A673 (cell line): ENCODE data around the gene MRPL54.

Source experiments
- CTCF ChIP-seq: fragments of 300-800, 200-600 bp; sonication (generic); conservative IDR thresholded peaks from 2 replicates; pipeline ENCODE4 v1.5.1; 2017; ENCODE audit warnings: low read depth, mild to moderate bottlenecking, antibody characterized with exemption, low read length, moderate library complexity, mixed read lengths
- EZH2 ChIP-seq: fragments of 200-600 bp; sonication (generic); IDR thresholded peaks from 2 replicates; pipeline ENCODE4 v1.6.1; 2017; ENCODE audit warnings: borderline replicate concordance, low read depth, mild to moderate bottlenecking, mixed read lengths, antibody characterized with exemption, low read length; ENCODE audit not compliant: poor library complexity, severe bottlenecking

- TF ChIP-seq CTCF (no peak), EZH2 (no peak)
Measured at GRCh38 chr19:3720349-3720917, 42.0 kb upstream of the MRPL54 start.
